Measurements from ENCODE around the gene PPFIBP2. TPM values are rescaled to one million over a fixed set of nuclear protein-coding genes. Genes with fewer than 3 reads are reported as not detected.

Gene PPFIBP2
- total RNA-seq, 5 donors from 2014 or later (not counting 1 experiment from before 2014, with no cell fraction given) = 12.5 to 46.6 (median 35.2) TPM

GRCh38 chr11:7494086-7494745 lies 19.6 kb upstream of the PPFIBP2 start:
- ChIA-PET CTCF (no interaction called here), POLR2A (no interaction called here)
- no peak for ATAC-seq (replicated peaks in 1 of 4)

DNA sequence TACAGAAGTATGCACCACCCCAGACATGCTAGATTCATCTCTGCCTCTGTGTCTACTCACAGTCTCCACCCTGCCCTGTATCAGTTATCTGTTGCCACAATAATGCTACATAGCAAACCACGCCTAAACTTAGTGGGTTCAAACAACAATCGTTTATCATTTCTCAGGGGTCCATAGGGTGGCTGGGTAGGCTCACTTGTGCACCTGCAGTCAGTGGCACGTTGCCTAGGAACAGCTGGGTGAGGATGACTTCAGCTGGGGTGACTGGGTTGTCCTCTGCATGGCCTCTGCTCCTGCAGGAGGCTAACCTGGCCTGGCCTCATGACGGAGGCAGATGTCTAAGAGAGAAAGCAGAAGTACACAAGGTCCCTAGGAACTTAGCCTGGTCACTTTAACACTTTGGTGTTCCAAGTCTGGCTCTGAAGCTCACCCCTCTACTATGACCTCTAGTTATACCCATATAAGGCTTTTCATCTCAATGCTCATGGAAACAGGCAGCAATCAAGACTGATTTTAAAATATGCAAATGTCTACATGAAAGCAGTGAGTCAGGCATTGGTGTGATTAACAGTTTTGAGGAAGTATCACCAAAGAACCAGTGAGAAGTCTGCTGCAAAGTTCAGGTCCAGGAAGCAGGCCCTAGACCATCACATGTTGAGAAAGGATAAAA lies 17.8 kb upstream of the PPFIBP2 start:
- Histone ChIP-seq H3K36me3 (ENCODE audit: control insufficient read depth in 2 of 2, extremely low read depth in 1 of 2, insufficient read depth in 1 of 2, low read length in 1 of 2) (no peaks in the 10 kb centered on the region), H3K27ac (ENCODE audit: low read length) (no peak overlapping the region), H3K27me3 (replicated peaks in 1 of 2; ENCODE audit: control insufficient read depth in 2 of 2, extremely low read depth in 1 of 2, insufficient read depth in 2 of 2, low read length in 1 of 2) (peaks cover 0 to 8% of the 10 kb centered on the region in 2 experiments), H3K4me1 (ENCODE audit: control insufficient read depth in 1 of 2, extremely low read depth in 1 of 2, insufficient read depth in 2 of 2, low read length in 2 of 2) (no peaks in the 10 kb centered on the region), H3K4me3 (ENCODE audit: control insufficient read depth in 1 of 2, extremely low read depth in 1 of 2, low read length in 1 of 2) (no peak overlapping the region), H3K9me3 (no peaks in the 10 kb centered on the region)
- no peaks in the 10 kb centered on the region for H3K36me3 Mint-ChIP-seq
- DNase-seq = peak in 1 of 35 experiments; percentile 16
- H3K4me3 Mint-ChIP-seq = no peak overlapping the region
- no peak for ATAC-seq (replicated peaks in 1 of 4)
- H3K27ac Mint-ChIP-seq = no peak overlapping the region
- ChIA-PET CTCF (interaction anchor here in 1 of 2 donors (0.5 kb wide), 1 partner anchor 53 kb away, joined by 3 read pairs; no protein-coding TSS in a partner anchor), POLR2A (interaction anchor here in 1 of 2 donors (0.6 kb wide), 1 partner anchor 48 kb away, joined by 3 read pairs; no protein-coding TSS in a partner anchor)
- no peaks in the 10 kb centered on the region for H3K9me3 Mint-ChIP-seq
- WGBS (ENCODE audit: insufficient coverage) = 62% methylated on average over 4 of the region's 4 CpGs
- H3K4me1 Mint-ChIP-seq = peaks cover 0 to 4% (median 0%) of the 10 kb centered on the region in 3 donors
- H3K27me3 Mint-ChIP-seq = peaks cover 3% of the 10 kb centered on the region in 2 donors

More at GRCh38 chr11:7494086-7494745, 19.6 kb upstream of the PPFIBP2 start:
- H3K9me3 Mint-ChIP-seq = no peaks in the 10 kb centered on the region
- peaks cover 0 to 4% (median 0%) of the 10 kb centered on the region in 3 donors for H3K4me1 Mint-ChIP-seq
- Histone ChIP-seq H3K27ac (ENCODE audit: low read length) (no peak overlapping the region), H3K36me3 (ENCODE audit: control insufficient read depth in 2 of 2, extremely low read depth in 1 of 2, insufficient read depth in 1 of 2, low read length in 1 of 2) (no peaks in the 10 kb centered on the region), H3K4me1 (ENCODE audit: control insufficient read depth in 1 of 2, extremely low read depth in 1 of 2, insufficient read depth in 2 of 2, low read length in 2 of 2) (no peaks in the 10 kb centered on the region), H3K9me3 (no peaks in the 10 kb centered on the region), H3K27me3 (replicated peaks in 1 of 2; ENCODE audit: control insufficient read depth in 2 of 2, extremely low read depth in 1 of 2, insufficient read depth in 2 of 2, low read length in 1 of 2) (no peaks in the 10 kb centered on the region), H3K4me3 (ENCODE audit: control insufficient read depth in 1 of 2, extremely low read depth in 1 of 2, low read length in 1 of 2) (no peak overlapping the region)
- DNase-seq = no peak
- no peak overlapping the region for H3K27ac Mint-ChIP-seq
- no peak overlapping the region for H3K4me3 Mint-ChIP-seq
- H3K36me3 Mint-ChIP-seq = no peaks in the 10 kb centered on the region
- WGBS (ENCODE audit: insufficient coverage) = 92% methylated on average over 2 of the region's 5 CpGs
- H3K27me3 Mint-ChIP-seq = peaks cover 3% of the 10 kb centered on the region in 2 donors

GRCh38 chr11:7498193-7498592 lies 15.6 kb upstream of the PPFIBP2 start:
- Histone ChIP-seq H3K4me3 (ENCODE audit: control insufficient read depth in 1 of 2, extremely low read depth in 1 of 2, low read length in 1 of 2) (no peak overlapping the region), H3K27me3 (replicated peaks in 1 of 2; ENCODE audit: control insufficient read depth in 2 of 2, extremely low read depth in 1 of 2, insufficient read depth in 2 of 2, low read length in 1 of 2) (peaks cover 0 to 12% of the 10 kb centered on the region in 2 experiments), H3K4me1 (ENCODE audit: control insufficient read depth in 1 of 2, extremely low read depth in 1 of 2, insufficient read depth in 2 of 2, low read length in 2 of 2) (no peaks in the 10 kb centered on the region), H3K27ac (ENCODE audit: low read length) (no peak overlapping the region), H3K9me3 (no peaks in the 10 kb centered on the region), H3K36me3 (ENCODE audit: control insufficient read depth in 2 of 2, extremely low read depth in 1 of 2, insufficient read depth in 1 of 2, low read length in 1 of 2) (no peaks in the 10 kb centered on the region)
- Mint-ChIP-seq H3K4me3 (no peak overlapping the region), H3K9me3 (no peaks in the 10 kb centered on the region), H3K27ac (no peak overlapping the region), H3K4me1 (peaks cover 0 to 4% (median 0%) of the 10 kb centered on the region in 3 donors), H3K36me3 (no peaks in the 10 kb centered on the region), H3K27me3 (peaks cover 2 to 3% of the 10 kb centered on the region in 2 donors)
- 0% methylated on average over 1 of the region's 4 CpGs for WGBS (ENCODE audit: insufficient coverage)
- DNase-seq = no peak
- POLR2A ChIA-PET = no interaction called here
- ATAC-seq (replicated peaks in 1 of 4) = no peak
- CTCF ChIA-PET = no interaction called here

DNA sequence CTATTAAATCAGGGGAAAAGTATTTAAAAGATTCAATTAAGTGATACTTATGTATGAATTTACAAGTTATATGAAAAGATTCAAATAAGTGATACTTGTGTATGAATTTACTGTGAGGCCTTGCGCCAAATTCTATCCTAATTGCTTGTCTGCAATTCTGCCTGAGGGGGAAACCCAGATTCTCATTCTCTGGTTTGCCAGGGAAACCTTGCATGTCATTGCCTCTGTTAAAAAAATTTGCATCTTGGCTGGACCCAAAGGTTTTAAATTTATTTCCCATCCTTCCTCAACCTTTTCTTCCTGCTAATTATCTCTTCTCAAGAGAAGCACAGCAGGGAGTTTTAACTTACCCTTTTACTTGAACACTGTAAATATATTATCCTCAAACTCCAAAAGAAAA lies 14.7 kb upstream of the PPFIBP2 start:
- no peaks in the 10 kb centered on the region for H3K36me3 ChIP-seq (ENCODE audit: control insufficient read depth in 2 of 2, extremely low read depth in 1 of 2, insufficient read depth in 1 of 2, low read length in 1 of 2)
- no peaks in the 10 kb centered on the region for H3K9me3 ChIP-seq
- peaks cover 0 to 4% (median 0%) of the 10 kb centered on the region in 3 donors for H3K4me1 Mint-ChIP-seq
- WGBS (ENCODE audit: insufficient coverage) = 100% methylated on average over 1 of the region's 1 CpG
- ChIA-PET CTCF (no interaction called here), POLR2A (no interaction called here)
- H3K9me3 Mint-ChIP-seq = no peaks in the 10 kb centered on the region
- DNase-seq = no peak
- no peak overlapping the region for H3K27ac ChIP-seq (ENCODE audit: low read length)
- H3K27me3 Mint-ChIP-seq = peaks cover 2 to 3% of the 10 kb centered on the region in 2 donors
- no peak for ATAC-seq (replicated peaks in 1 of 4)
- H3K27me3 ChIP-seq (replicated peaks in 1 of 2; ENCODE audit: control insufficient read depth in 2 of 2, extremely low read depth in 1 of 2, insufficient read depth in 2 of 2, low read length in 1 of 2) = peaks cover 0 to 12% of the 10 kb centered on the region in 2 experiments
- no peaks in the 10 kb centered on the region for H3K36me3 Mint-ChIP-seq
- no peaks in the 10 kb centered on the region for H3K4me1 ChIP-seq (ENCODE audit: control insufficient read depth in 1 of 2, extremely low read depth in 1 of 2, insufficient read depth in 2 of 2, low read length in 2 of 2)
- no peak overlapping the region for H3K27ac Mint-ChIP-seq
- no peak overlapping the region for H3K4me3 ChIP-seq (ENCODE audit: control insufficient read depth in 1 of 2, extremely low read depth in 1 of 2, low read length in 1 of 2)
- H3K4me3 Mint-ChIP-seq = no peak overlapping the region

DNA sequence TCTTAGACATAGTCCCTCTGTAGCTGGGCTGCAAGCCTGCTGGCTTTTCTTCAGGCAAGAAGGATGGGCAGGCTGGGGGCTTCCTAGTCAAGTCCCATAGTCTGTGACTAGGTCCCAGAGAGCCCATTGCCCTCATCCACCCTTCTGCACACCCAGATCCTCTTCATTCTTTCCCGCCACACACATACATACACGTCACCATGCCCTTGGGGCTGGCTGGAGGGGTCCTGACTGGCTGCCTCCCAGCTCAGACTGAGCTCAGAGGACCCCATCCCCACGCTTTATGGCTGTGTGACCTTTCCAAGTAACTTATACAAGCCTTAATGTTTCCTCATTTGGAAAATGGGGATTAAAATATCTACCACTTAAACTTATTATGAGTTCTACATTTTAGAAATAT lies 13.5 kb upstream of the PPFIBP2 start:
- no peaks in the 10 kb centered on the region for H3K27me3 Mint-ChIP-seq
- no peak overlapping the region for H3K4me3 Mint-ChIP-seq
- no peaks in the 10 kb centered on the region for H3K9me3 Mint-ChIP-seq
- peaks cover 0 to 4% (median 0%) of the 10 kb centered on the region in 3 donors for H3K4me1 Mint-ChIP-seq
- POLR2A ChIA-PET = no interaction called here
- WGBS (ENCODE audit: insufficient coverage) = no CpG with 5 or more reads among the region's 3 CpGs
- ATAC-seq (replicated peaks in 1 of 4) (no peak), DNase-seq (no peak)
- H3K36me3 ChIP-seq (ENCODE audit: control insufficient read depth in 2 of 2, extremely low read depth in 1 of 2, insufficient read depth in 1 of 2, low read length in 1 of 2) = no peaks in the 10 kb centered on the region
- H3K27ac ChIP-seq (ENCODE audit: low read length) = no peak overlapping the region
- H3K4me1 ChIP-seq (ENCODE audit: control insufficient read depth in 1 of 2, extremely low read depth in 1 of 2, insufficient read depth in 2 of 2, low read length in 2 of 2) = no peaks in the 10 kb centered on the region
- no peaks in the 10 kb centered on the region for H3K9me3 ChIP-seq
- CTCF ChIA-PET = no interaction called here
- no peak overlapping the region for H3K27ac Mint-ChIP-seq
- no peak overlapping the region for H3K4me3 ChIP-seq (ENCODE audit: control insufficient read depth in 1 of 2, extremely low read depth in 1 of 2, low read length in 1 of 2)
- H3K36me3 Mint-ChIP-seq = no peaks in the 10 kb centered on the region
- peaks cover 0 to 12% of the 10 kb centered on the region in 2 experiments for H3K27me3 ChIP-seq (replicated peaks in 1 of 2; ENCODE audit: control insufficient read depth in 2 of 2, extremely low read depth in 1 of 2, insufficient read depth in 2 of 2, low read length in 1 of 2)

DNA sequence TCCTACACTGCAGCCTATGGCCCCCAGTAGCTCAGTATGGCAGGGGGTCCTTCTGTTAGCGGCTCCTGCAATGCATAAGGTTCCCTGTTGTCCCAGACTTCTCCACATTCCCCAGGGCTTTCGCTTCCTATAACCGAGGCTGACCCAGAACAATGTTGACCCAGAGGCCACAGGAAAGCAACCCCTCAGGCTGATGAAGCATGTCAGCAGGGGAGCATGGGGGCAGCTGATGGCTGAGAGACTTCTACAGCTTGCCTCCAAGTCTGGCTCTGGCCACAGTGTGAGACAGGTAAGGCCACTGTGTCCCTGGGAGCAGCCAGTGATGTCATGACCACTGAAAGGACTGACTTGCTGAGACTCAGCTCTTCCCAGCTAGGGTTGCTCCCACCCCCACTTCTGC lies 12.5 kb upstream of the PPFIBP2 start:
- Histone ChIP-seq H3K4me3 (ENCODE audit: control insufficient read depth in 1 of 2, extremely low read depth in 1 of 2, low read length in 1 of 2) (no peak overlapping the region), H3K27me3 (replicated peaks in 1 of 2; ENCODE audit: control insufficient read depth in 2 of 2, extremely low read depth in 1 of 2, insufficient read depth in 2 of 2, low read length in 1 of 2) (peaks cover 0 to 12% of the 10 kb centered on the region in 2 experiments), H3K9me3 (no peaks in the 10 kb centered on the region), H3K36me3 (ENCODE audit: control insufficient read depth in 2 of 2, extremely low read depth in 1 of 2, insufficient read depth in 1 of 2, low read length in 1 of 2) (no peaks in the 10 kb centered on the region), H3K4me1 (ENCODE audit: control insufficient read depth in 1 of 2, extremely low read depth in 1 of 2, insufficient read depth in 2 of 2, low read length in 2 of 2) (no peaks in the 10 kb centered on the region), H3K27ac (ENCODE audit: low read length) (no peak overlapping the region)
- Mint-ChIP-seq H3K9me3 (no peaks in the 10 kb centered on the region), H3K4me1 (peaks cover 0 to 3% (median 0%) of the 10 kb centered on the region in 3 donors), H3K27ac (no peak overlapping the region), H3K4me3 (no peak overlapping the region), H3K36me3 (no peaks in the 10 kb centered on the region), H3K27me3 (no peaks in the 10 kb centered on the region)
- POLR2A ChIA-PET = no interaction called here
- no peak for DNase-seq
- no peak for ATAC-seq (replicated peaks in 1 of 4)
- 93% methylated on average over 2 of the region's 3 CpGs for WGBS (ENCODE audit: insufficient coverage)
- CTCF ChIA-PET = no interaction called here

Measured in T-cell (primary cell).